Osteoblast (primary cell): ENCODE results near the gene RCAN2. TPM values are rescaled to one million over a fixed set of nuclear protein-coding genes. Genes with fewer than 3 reads are reported as not detected.

Experiments
- DNase-seq: peaks from one replicate; pipeline ENCODE4 v3.0.0; 2011; ENCODE audit warnings: low spot score, mixed read lengths; ENCODE audit not compliant: insufficient read length; ENCODE audit errors: missing footprints
- H2AFZ ChIP-seq: 2 replicates; pipeline ENCODE4 v1.6.0; 2011; ENCODE audit warnings: mild to moderate bottlenecking, low read length
- H3K27ac ChIP-seq: 2 replicates; pipeline ENCODE4 v1.5.1; 2011; ENCODE audit warnings: mild to moderate bottlenecking, low read depth, low read length, moderate library complexity
- H3K27me3 ChIP-seq: 2 replicates; pipeline ENCODE4 v1.6.0; 2012; ENCODE audit warnings: mild to moderate bottlenecking, control low read depth, inconsistent platforms, low read length, moderate library complexity; ENCODE audit not compliant: insufficient read depth
- H3K36me3 ChIP-seq: 2 replicates; pipeline ENCODE4 v1.5.1; 2011; ENCODE audit warnings: mild to moderate bottlenecking, low read length, control low read depth, moderate library complexity; ENCODE audit not compliant: insufficient read depth
- H3K4me1 ChIP-seq: 2 replicates; pipeline ENCODE4 v1.5.1; 2011; ENCODE audit warnings: mild to moderate bottlenecking, low read length, control low read depth, moderate library complexity; ENCODE audit not compliant: insufficient read depth
- H3K4me2 ChIP-seq: 2 replicates; pipeline ENCODE4 v1.6.0; 2011; ENCODE audit warnings: mild to moderate bottlenecking, low read length; ENCODE audit not compliant: insufficient read depth
- H3K4me3 ChIP-seq: fragments of 200-600 bp; sonication (generic); 3 replicates; pipeline ENCODE4 v1.5.1; 2012; ENCODE audit warnings: mild to moderate bottlenecking, low read length, inconsistent platforms; ENCODE audit not compliant: insufficient read depth
- H3K79me2 ChIP-seq: 2 replicates; pipeline ENCODE4 v1.6.0; 2012; ENCODE audit warnings: mild to moderate bottlenecking, low read length, control low read depth, inconsistent platforms; ENCODE audit not compliant: insufficient read depth
- H3K9me3 ChIP-seq: 2 replicates; pipeline ENCODE4 v1.5.1; 2011; ENCODE audit warnings: low read depth, low read length, control low read depth
- H4K20me1 ChIP-seq: 2 replicates; pipeline ENCODE4 v1.6.0; 2012; ENCODE audit warnings: mild to moderate bottlenecking, low read length, control low read depth; ENCODE audit not compliant: insufficient read depth
- total RNA-seq: library from RNA; depleted of rRNA; stranded (reverse); fragments of >200 nt; gene quantifications from 2 replicates; pipeline ENCODE4 v1.2.3, GENCODE V29; 2012
- TF ChIP-seq, protein P1 (sequence below): IDR thresholded peaks from 2 replicates; pipeline ENCODE4 v1.5.1; 2011; ENCODE audit warnings: mild to moderate bottlenecking, low read depth, low read length, moderate library complexity; ENCODE audit errors: extremely low read depth

Gene RCAN2
- total RNA-seq, 1 donor: 14.1 TPM

DNA sequence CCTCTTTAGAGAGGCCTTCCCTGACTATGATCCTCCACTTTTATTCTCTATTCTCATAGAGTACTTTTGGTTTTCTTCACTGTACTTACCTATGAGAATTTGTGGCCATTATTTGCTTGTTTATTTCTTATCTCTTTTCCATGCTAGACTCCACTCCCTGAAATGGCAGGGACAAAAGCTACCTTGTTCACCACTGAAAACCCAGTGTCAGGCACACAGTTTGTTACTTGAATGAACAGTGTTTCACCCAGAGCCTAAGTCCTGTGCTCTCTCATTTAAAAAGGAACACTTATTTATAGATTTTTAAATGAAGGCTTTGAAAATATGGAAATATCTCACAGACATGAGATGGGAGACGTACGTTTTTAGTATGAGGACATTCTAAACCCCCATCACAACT, 272.8 kb downstream of the RCAN2 start:
- H3K4me1 ChIP-seq: no peaks in the 10 kb centered on the region
- H3K27me3 ChIP-seq: peaks cover 5% of the 10 kb centered on the region
- H4K20me1 ChIP-seq: no peaks in the 10 kb centered on the region
- H2AFZ ChIP-seq: no peak overlapping the region
- H3K27ac ChIP-seq: no peak overlapping the region
- no peaks in the 10 kb centered on the region for H3K36me3 ChIP-seq
- no peaks in the 10 kb centered on the region for H3K9me3 ChIP-seq
- H3K4me2 ChIP-seq: no peak overlapping the region
- TF ChIP-seq, protein P1, sequence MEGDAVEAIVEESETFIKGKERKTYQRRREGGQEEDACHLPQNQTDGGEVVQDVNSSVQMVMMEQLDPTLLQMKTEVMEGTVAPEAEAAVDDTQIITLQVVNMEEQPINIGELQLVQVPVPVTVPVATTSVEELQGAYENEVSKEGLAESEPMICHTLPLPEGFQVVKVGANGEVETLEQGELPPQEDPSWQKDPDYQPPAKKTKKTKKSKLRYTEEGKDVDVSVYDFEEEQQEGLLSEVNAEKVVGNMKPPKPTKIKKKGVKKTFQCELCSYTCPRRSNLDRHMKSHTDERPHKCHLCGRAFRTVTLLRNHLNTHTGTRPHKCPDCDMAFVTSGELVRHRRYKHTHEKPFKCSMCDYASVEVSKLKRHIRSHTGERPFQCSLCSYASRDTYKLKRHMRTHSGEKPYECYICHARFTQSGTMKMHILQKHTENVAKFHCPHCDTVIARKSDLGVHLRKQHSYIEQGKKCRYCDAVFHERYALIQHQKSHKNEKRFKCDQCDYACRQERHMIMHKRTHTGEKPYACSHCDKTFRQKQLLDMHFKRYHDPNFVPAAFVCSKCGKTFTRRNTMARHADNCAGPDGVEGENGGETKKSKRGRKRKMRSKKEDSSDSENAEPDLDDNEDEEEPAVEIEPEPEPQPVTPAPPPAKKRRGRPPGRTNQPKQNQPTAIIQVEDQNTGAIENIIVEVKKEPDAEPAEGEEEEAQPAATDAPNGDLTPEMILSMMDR: no peak
- no peak for DNase-seq
- H3K79me2 ChIP-seq: no peaks in the 10 kb centered on the region
- H3K4me3 ChIP-seq: no peak overlapping the region

DNA sequence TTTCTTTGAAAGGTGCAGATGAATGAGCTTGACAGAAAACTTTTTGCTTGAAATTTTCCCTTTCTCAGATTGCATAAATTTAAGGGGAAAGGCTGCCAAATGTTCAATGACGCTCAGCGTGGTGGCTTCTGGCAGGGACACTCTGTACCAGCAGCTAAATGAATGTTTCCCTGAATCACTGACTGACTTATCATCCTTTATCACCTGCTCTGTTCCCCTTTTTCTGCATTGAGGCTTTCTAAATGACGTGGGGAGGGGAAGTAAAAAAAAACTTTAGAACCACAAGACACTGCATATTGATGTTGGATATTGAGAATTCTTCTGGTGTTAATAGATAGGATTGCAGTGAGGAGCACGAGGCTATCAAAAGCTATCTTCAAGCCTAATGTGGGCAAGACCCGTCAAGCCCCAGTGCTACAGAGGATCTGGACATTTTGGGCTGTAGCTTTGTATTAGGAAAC, 273.5 kb downstream of the RCAN2 start:
- H3K36me3 ChIP-seq: no peaks in the 10 kb centered on the region

DNA sequence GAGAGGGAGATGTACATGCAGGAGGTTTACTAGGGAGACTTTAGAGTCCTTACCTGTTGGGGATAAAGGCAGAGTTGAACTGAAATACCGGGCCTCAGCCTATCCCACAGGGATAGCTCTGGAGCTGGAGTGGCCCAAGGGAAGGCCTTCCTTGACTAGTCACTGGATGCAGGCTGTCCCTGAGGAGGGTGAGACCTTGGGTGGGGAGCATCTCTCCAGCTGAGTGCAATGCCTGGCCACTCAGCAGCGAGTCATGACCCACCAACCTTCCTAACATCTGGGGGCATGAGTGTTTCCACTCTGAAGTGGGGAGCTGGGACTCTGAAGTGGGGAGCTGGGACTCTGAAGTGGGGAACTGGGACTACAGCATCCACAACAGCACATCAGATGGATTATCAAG, 274.4 kb downstream of the RCAN2 start:
- no peak overlapping the region for H3K27ac ChIP-seq
- TF ChIP-seq, protein P1: no peak

More for the DNA sequence above, 273.5 kb downstream of the RCAN2 start:
- no peak overlapping the region for H3K27ac ChIP-seq
- H2AFZ ChIP-seq: no peak overlapping the region
- no peaks in the 10 kb centered on the region for H3K4me1 ChIP-seq
- TF ChIP-seq, protein P1: no peak
- peak; percentile 49 for DNase-seq
- no peaks in the 10 kb centered on the region for H4K20me1 ChIP-seq
- no peak overlapping the region for H3K4me2 ChIP-seq
- no peaks in the 10 kb centered on the region for H3K9me3 ChIP-seq
- peaks cover 5% of the 10 kb centered on the region for H3K27me3 ChIP-seq
- no peaks in the 10 kb centered on the region for H3K79me2 ChIP-seq
- no peak overlapping the region for H3K4me3 ChIP-seq

DNA sequence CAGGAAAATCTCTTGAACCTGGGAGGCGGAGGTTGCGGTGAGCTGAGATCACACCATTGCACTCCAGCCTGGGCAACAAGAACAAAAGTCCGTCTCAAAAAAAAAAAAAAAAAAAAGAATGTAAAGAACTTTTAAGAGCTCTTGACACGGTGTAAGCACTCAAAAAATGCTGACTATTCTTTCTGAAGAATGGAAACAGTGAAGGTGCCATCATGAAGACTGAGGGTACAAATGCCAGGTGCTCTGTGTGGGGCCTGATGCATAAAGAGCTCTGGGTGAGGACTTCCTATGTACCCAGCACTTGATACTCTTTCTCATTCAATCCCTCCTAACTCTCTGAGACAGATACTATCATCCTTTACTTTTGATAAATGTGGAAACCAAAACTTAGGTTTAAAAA, 275.5 kb downstream of the RCAN2 start:
- Histone ChIP-seq H4K20me1 (no peaks in the 10 kb centered on the region), H3K36me3 (no peaks in the 10 kb centered on the region), H3K4me1 (no peaks in the 10 kb centered on the region), H2AFZ (no peak overlapping the region), H3K4me2 (no peak overlapping the region), H3K9me3 (no peaks in the 10 kb centered on the region), H3K27ac (no peak overlapping the region), H3K79me2 (no peaks in the 10 kb centered on the region), H3K27me3 (peaks cover 8% of the 10 kb centered on the region), H3K4me3 (no peak overlapping the region)
- DNase-seq: peak; percentile 17
- TF ChIP-seq, protein P1: no peak

More for the DNA sequence above, 274.4 kb downstream of the RCAN2 start:
- no peak for DNase-seq
- Histone ChIP-seq H4K20me1 (no peaks in the 10 kb centered on the region), H3K27me3 (peaks cover 5% of the 10 kb centered on the region), H3K4me3 (no peak overlapping the region), H3K4me1 (no peaks in the 10 kb centered on the region), H3K79me2 (no peaks in the 10 kb centered on the region), H3K9me3 (no peaks in the 10 kb centered on the region), H3K36me3 (no peaks in the 10 kb centered on the region), H3K4me2 (no peak overlapping the region), H2AFZ (no peak overlapping the region)
